Activated naive CD4-positive, alpha-beta T cell treated with anti-CD3 and anti-CD28 coated beads for 36 hours (primary cell): ENCODE data around the gene DEPP1. TPM values are rescaled to one million over a fixed set of nuclear protein-coding genes. Genes with fewer than 3 reads are reported as not detected.
A peak's percentile ranks its signal among the peaks of the same experiment; 100 is the strongest.
"Not testable (repeated sequence)": the region's sequence is repeated elsewhere in the genome, so short reads cannot be mapped to it uniquely, and the experiment has no call there.

ENCODE experiments used
- CTCF ChIA-PET: fragments of 350-600 bp; sonication (Branson Sonifier 250); formaldehyde crosslinking; loops from one replicate; lab custom pipeline; 2021; ENCODE audit warnings: antibody characterized with exemption; lab: Charles Lee
- DNase-seq: peaks from one replicate; pipeline ENCODE4 v3.0.0-alpha.2; 2020
- H3K27ac Mint-ChIP-seq: one replicate; pipeline ENCODE4 v1.8.0; 2021; ENCODE audit warnings: mild to moderate bottlenecking, mixed read lengths
- H3K27me3 Mint-ChIP-seq: one replicate; pipeline ENCODE4 v1.8.0; 2021; ENCODE audit warnings: low read depth, mixed read lengths
- H3K36me3 Mint-ChIP-seq: one replicate; pipeline ENCODE4 v1.8.0; 2021; ENCODE audit warnings: low read depth, mixed read lengths
- H3K4me1 Mint-ChIP-seq: one replicate; pipeline ENCODE4 v1.8.0; 2021; ENCODE audit warnings: low read depth, mixed read lengths
- H3K4me3 Mint-ChIP-seq: one replicate; pipeline ENCODE4 v1.8.0; 2021; ENCODE audit warnings: mild to moderate bottlenecking, moderate library complexity, mixed read lengths
- H3K9me3 Mint-ChIP-seq: one replicate; pipeline ENCODE4 v1.8.0; 2021; ENCODE audit warnings: mixed read lengths
- intact Hi-C: fragments of 100-400 bp; cut with micrococcal nuclease; formaldehyde crosslinking; loops from one replicate; pipeline ENCODE4 v1.15.1; 2023
- total RNA-seq, 2 experiments: library from RNA; stranded (reverse); gene quantifications; one replicate each; pipeline ENCODE4 v1.2.3, GENCODE V29; 2021

Gene DEPP1, protein sequence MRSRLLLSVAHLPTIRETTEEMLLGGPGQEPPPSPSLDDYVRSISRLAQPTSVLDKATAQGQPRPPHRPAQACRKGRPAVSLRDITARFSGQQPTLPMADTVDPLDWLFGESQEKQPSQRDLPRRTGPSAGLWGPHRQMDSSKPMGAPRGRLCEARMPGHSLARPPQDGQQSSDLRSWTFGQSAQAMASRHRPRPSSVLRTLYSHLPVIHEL
- 1 to 10 TPM; 2.4 to 3.2 TPM for total RNA-seq

DNA sequence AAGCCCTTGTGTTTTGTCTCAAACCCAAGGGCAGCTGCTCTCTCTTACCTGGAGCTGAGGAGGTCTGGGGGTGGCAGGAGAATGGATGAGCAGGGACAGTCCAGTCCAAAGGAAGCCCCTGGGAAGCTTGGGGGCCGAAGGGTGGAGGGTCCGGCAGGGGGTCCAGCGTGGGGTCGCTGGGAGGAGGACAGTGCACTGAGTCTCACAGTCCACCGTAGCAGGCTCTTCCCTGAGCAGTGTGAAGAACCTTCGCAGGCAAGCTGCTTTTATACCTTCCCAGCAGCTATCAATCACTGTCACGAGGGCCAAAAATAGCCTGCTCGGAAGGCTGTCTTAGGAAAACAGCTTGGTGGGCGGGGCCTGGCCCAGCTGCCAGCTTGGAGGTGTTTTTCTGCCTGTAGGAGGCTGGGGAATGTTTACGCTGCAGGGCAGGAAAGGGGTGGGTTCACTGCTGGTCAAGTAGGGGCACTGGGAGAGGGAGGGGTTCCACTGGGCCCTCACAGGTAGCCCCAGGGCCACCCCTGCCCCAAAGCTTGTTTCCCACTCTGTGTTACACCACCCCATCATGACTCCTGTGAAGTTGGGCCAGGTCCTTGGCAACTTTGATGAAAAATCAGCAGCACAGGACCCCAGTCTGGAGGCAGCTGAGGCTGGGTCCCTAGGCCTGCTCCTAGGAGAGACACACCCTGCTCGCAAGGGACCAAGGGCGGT, at the start of gene DEPP1:
Gene DEPP1, minus strand, starts transcription at position 240 of the 711 bp plus-strand sequence. CDS start 779 bp downstream, outside the sequence.
- Mint-ChIP-seq H3K27me3 (no peaks in the 10 kb centered on the region), H3K27ac (peak within 1 kb of the TSS; percentile 53), H3K4me1 (peaks cover 15% of the 10 kb centered on the region), H3K4me3 (peak within 1 kb of the TSS; percentile 69), H3K9me3 (no peaks in the 10 kb centered on the region), H3K36me3 (no peaks in the 10 kb centered on the region)
- intact Hi-C loops = loop anchor here (10.0 kb wide), 1 partner anchor 64 kb away; the partner anchor contains the start of gene TMEM72
- DNase-seq = peak; percentile 81
- CTCF ChIA-PET = interaction anchor here (0.6 to 1.3 kb wide), 5 partner anchors 16 to 112 kb away, joined by 3 to 7 read pairs (median 3); no protein-coding TSS in a partner anchor

DNA sequence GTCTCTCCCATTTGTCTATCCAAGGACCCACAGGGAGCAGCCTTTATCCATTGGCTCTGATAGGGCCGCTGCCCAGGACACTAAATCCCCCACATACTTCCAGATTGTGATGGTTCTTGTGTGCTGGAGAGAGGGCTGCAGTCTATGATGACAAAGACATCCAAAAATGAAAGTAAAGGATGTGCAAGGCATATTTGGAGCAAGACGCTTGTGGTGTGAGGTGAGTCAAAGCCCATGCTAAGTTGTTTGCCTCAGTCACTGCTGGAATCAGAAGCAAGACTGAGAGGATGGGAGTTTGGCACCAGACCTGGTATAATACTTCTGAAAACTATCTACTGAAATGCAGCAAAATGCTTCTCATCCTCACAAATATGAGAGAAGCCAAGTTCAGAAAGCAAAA, 44.8 kb upstream of the DEPP1 start:
- CTCF ChIA-PET = no interaction called here
- intact Hi-C loops = no loop called here
- no peaks in the 10 kb centered on the region for H3K4me1 Mint-ChIP-seq
- DNase-seq = no peak
- H3K4me3 Mint-ChIP-seq = no peak overlapping the region
- peaks cover 8% of the 10 kb centered on the region for H3K9me3 Mint-ChIP-seq
- H3K27me3 Mint-ChIP-seq = peaks cover 3% of the 10 kb centered on the region
- peaks cover 9% of the 10 kb centered on the region for H3K36me3 Mint-ChIP-seq
- H3K27ac Mint-ChIP-seq = no peak overlapping the region

DNA sequence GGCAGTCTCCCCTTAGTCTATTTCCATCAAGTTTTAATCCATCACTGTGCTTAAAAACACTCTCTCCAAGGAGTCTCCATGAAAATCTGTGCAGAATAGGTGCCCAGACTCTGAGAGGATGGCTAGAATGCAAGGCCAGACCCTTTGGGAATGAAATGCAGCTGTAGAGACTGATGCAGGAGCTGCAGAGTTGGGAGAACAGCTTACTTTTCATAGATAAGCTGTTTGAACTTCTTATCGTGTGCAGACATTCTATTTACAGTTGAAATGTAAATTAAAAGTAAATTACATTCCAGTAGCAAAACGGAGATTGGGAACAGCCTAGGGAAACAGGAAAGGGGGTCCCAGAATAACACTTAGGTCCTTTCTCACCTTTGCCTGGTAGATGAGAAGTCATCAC, 37.0 kb upstream of the DEPP1 start:
- peaks cover 3% of the 10 kb centered on the region for H3K27me3 Mint-ChIP-seq
- CTCF ChIA-PET = no interaction called here
- H3K4me3 Mint-ChIP-seq = no peak overlapping the region
- H3K9me3 Mint-ChIP-seq = no peaks in the 10 kb centered on the region
- DNase-seq = no peak
- H3K36me3 Mint-ChIP-seq = no peaks in the 10 kb centered on the region
- intact Hi-C loops = no loop called here
- H3K4me1 Mint-ChIP-seq = no peaks in the 10 kb centered on the region
- H3K27ac Mint-ChIP-seq = no peak overlapping the region

DNA sequence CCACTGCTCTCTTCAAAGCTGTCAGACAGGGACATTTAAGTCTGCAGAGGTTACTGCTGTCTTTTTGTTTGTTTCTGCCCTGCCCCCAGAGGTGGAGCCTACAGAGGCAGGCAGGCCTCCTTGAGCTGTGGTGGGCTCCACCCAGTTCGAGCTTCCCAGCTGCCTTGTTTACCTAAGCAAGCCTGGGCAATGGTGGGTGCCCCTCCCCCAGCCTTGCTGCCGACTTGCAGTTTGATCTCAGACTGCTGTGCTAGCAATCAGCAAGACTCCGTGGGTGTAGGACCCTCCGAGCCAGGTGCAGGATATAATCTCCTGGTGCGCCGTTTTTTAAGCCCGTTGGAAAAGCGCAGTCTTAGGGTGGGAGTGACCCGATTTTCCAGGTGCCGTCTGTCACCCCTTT, 35.9 kb upstream of the DEPP1 start:
- CTCF ChIA-PET, H3K36me3 Mint-ChIP-seq, H3K4me1 Mint-ChIP-seq, intact Hi-C loops, DNase-seq, H3K27ac Mint-ChIP-seq, H3K9me3 Mint-ChIP-seq, H3K4me3 Mint-ChIP-seq, H3K27me3 Mint-ChIP-seq: not testable (repeated sequence)

DNA sequence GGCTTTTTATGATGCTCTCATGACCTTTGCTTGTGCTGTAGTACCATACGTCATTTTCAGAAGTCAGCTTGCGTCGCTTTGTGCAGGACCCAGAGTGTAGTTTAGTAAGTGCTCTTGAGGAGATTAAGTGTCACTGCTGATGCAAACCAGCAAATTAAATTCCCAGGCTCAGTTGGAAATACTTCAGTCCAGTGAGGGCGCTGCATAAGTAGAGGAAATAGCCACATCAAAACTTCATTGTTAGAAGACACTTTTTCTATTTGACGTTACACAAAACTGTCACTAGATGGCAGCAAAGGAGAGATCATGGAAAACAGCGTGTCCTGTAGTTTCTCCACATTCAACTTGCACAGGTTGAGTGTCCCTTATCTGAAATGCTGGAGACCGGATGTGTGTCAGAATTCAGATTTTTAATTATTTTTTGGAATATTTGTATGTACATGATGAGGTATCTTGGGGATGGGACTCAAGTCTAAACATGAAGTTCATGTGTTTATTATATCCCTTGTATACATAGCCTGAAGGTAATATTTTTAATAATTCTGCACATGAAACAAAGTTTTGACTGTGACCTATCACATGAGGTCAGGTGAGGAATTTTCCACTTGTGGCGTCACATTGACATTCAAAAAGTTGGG, 30.0 kb upstream of the DEPP1 start:
- Mint-ChIP-seq H3K9me3 (peaks cover 9% of the 10 kb centered on the region), H3K27me3 (no peaks in the 10 kb centered on the region), H3K4me3 (no peak overlapping the region), H3K36me3 (peaks cover 17% of the 10 kb centered on the region), H3K4me1 (no peaks in the 10 kb centered on the region), H3K27ac (no peak overlapping the region)
- CTCF ChIA-PET = interaction anchor here (0.9 to 1.8 kb wide), 3 partner anchors 13 to 242 kb away, joined by 3 to 8 read pairs (median 4); no protein-coding TSS in a partner anchor
- intact Hi-C loops = loop anchor here (2.0 to 10.0 kb wide), 8 partner anchors 226 to 966 kb away; partner anchors contain the start of genes TIMM23, WASHC2C and ZFAND4
- peak; percentile 33 for DNase-seq

DNA sequence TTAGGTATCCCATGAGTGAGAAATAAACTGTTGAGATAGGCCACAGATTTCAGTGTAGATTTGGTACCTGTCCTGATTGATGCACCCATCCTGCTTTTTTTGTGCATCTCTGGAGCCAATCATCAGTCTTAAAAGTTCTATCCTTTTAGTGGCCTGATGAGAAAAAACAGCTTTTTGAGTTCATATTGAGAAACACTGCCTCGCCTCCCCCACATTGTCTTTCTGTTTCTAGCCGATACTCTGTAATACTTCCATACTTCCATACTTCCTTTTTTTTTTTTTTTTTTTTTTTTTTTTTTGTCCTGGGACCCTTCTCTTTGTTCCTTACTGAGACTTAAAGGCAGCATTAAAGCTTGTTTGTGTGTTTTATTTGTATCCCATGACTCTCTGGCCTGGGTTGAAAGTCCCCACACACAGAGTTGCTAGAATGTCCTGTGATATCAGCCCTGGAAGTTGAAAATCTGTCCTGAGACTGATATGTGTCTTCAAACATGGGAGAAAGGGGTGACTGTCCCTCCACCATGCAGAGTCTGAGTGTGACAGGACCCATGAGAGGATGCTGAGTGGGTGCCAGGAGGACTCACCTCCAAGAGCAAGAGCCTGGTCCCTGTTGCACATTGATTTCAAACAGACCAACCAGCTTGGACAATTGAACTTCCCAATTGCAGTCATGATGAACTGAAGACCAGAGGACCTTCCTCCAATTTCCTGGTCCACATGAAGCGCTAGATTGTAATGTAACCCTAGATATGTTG, 27.8 kb upstream of the DEPP1 start:
- intact Hi-C loops = loop anchor here (5.0 to 10.0 kb wide), 6 partner anchors 246 to 968 kb away; partner anchors contain the start of genes TIMM23 and WASHC2C
- H3K4me1 Mint-ChIP-seq = peaks cover 9% of the 10 kb centered on the region
- DNase-seq = no peak
- H3K4me3 Mint-ChIP-seq = no peak overlapping the region
- H3K9me3 Mint-ChIP-seq = peaks cover 21% of the 10 kb centered on the region
- CTCF ChIA-PET = interaction anchor here (1.1 to 3.9 kb wide), 2 partner anchors 74 to 237 kb away, joined by 3 to 16 read pairs; no protein-coding TSS in a partner anchor
- no peaks in the 10 kb centered on the region for H3K27me3 Mint-ChIP-seq
- no peak overlapping the region for H3K27ac Mint-ChIP-seq
- peaks cover 32% of the 10 kb centered on the region for H3K36me3 Mint-ChIP-seq

GRCh38 chr10:45005284-45005683, 26.7 kb upstream of the DEPP1 start:
- CTCF ChIA-PET = interaction anchor here (2.0 to 3.9 kb wide), 2 partner anchors 72 to 245 kb away, joined by 6 to 16 read pairs; no protein-coding TSS in a partner anchor
- Mint-ChIP-seq H3K4me3 (no peak overlapping the region), H3K27me3 (no peaks in the 10 kb centered on the region), H3K9me3 (peaks cover 21% of the 10 kb centered on the region), H3K27ac (no peak overlapping the region), H3K4me1 (peaks cover 14% of the 10 kb centered on the region), H3K36me3 (peaks cover 32% of the 10 kb centered on the region)
- intact Hi-C loops = loop anchor here (5.0 to 10.0 kb wide), 6 partner anchors 247 to 970 kb away; partner anchors contain the start of genes TIMM23 and WASHC2C
- DNase-seq = no peak

- no peaks in the 10 kb centered on the region for H3K27me3 Mint-ChIP-seq
- H3K9me3 Mint-ChIP-seq = peaks cover 25% of the 10 kb centered on the region
- H3K4me3 Mint-ChIP-seq = no peak overlapping the region
- DNase-seq = no peak
- no peak overlapping the region for H3K27ac Mint-ChIP-seq
- CTCF ChIA-PET = interaction anchor here (1.2 to 3.9 kb wide), 3 partner anchors 44 to 246 kb away, joined by 4 to 16 read pairs (median 6); no protein-coding TSS in a partner anchor
- peaks cover 32% of the 10 kb centered on the region for H3K36me3 Mint-ChIP-seq
- intact Hi-C loops = loop anchor here (5.0 to 10.0 kb wide), 7 partner anchors 248 to 1028 kb away; partner anchors contain the start of genes NCOA4, TIMM23 and WASHC2C
- H3K4me1 Mint-ChIP-seq = peaks cover 18% of the 10 kb centered on the region
These were observed 26.1 kb upstream of the DEPP1 start for GRCh38 chr10:45004661-45005060.

DNA sequence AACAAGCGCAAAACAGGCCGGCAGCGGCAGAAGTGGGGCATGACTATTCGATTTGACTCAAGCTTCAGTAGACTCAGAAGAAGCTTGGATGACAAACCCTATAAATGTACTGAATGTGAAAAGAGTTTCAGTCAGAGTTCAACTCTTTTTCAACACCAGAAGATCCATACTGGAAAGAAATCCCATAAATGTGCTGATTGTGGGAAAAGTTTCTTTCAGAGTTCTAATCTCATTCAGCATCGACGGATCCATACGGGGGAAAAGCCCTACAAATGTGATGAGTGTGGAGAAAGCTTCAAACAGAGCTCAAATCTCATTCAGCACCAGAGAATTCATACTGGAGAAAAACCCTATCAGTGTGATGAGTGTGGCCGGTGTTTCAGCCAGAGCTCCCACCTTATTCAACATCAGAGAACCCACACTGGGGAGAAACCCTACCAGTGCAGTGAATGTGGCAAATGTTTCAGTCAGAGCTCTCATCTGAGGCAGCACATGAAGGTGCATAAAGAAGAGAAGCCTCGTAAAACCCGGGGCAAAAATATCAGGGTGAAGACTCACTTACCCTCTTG, 24.9 kb upstream of the DEPP1 start:
- H3K9me3 Mint-ChIP-seq = peaks cover 25% of the 10 kb centered on the region
- intact Hi-C loops = loop anchor here (5.0 to 10.0 kb wide), 6 partner anchors 411 to 1029 kb away; partner anchors contain the start of genes NCOA4, TIMM23 and WASHC2C
- no peak for DNase-seq
- H3K4me3 Mint-ChIP-seq = no peak overlapping the region
- H3K27ac Mint-ChIP-seq = no peak overlapping the region
- no peaks in the 10 kb centered on the region for H3K27me3 Mint-ChIP-seq
- peaks cover 18% of the 10 kb centered on the region for H3K4me1 Mint-ChIP-seq
- CTCF ChIA-PET = interaction anchor here (0.7 to 3.9 kb wide), 5 partner anchors 43 to 247 kb away, joined by 3 to 16 read pairs (median 4); no protein-coding TSS in a partner anchor
- peaks cover 32% of the 10 kb centered on the region for H3K36me3 Mint-ChIP-seq

DNA sequence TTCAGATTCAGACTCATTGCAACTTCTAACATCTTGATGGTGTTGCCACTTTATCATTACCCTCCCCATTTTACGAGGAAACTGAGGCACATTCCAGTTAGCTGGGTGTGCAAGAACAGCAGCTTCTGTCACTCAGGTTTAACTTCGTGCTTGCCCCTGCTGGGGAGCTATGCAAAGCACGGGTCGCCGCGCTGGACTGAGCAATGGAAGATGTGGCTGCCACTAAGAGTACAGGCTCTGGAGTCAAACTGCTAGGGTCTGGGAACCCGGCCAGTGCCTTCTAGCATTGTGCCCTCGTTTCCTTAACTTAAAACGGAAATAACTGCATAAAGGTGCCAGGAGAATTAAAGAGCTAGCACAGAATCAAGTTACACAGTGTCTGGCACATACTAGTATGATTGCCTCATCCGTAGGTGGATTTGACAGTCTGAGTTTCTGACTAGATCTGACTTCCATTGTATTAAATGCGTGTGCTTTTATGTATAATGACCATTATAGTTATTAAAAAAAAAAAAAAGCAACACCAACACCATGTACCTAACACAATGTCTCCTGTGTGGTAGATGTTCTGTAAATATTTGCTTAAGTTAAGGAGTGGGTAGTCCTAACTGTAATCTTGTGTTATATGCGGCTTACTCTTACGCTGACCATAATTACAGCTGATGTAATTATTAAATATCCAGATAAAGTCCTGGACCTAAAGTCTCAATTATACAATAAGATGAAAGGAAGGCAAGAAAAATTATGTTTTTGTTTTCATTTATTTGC, 23.0 kb upstream of the DEPP1 start:
- intact Hi-C loops = loop anchor here (2.0 to 10.0 kb wide), 9 partner anchors 27 to 1031 kb away; partner anchors contain the start of genes NCOA4, RASSF4, TIMM23 and WASHC2C
- Mint-ChIP-seq H3K27me3 (no peaks in the 10 kb centered on the region), H3K4me1 (peaks cover 19% of the 10 kb centered on the region), H3K36me3 (peaks cover 32% of the 10 kb centered on the region), H3K27ac (peak overlapping the region; percentile 79), H3K9me3 (peaks cover 25% of the 10 kb centered on the region), H3K4me3 (peak overlapping the region; percentile 83)
- CTCF ChIA-PET = interaction anchor here (0.6 to 1.5 kb wide), 4 partner anchors 69 to 120 kb away, joined by 3 read pairs; no protein-coding TSS in a partner anchor
- DNase-seq = peak; percentile 58
